ENCODE results near the gene RBMS3.
"Not testable (repeated sequence)": the region's sequence is repeated elsewhere in the genome, so short reads cannot be mapped to it uniquely, and the experiment has no call there.

Gene RBMS3

GRCh38 chr3:29481969-29482767 lies 201.3 kb downstream of the RBMS3 start:
- no peak for DNase-seq (ENCODE audit: low spot score)

GRCh38 chr3:29484633-29485032 lies 203.8 kb downstream of the RBMS3 start:
- DNase-seq (ENCODE audit: low spot score): no peak

- DNase-seq (ENCODE audit: low spot score): no peak
Measured at GRCh38 chr3:29486096-29486495, 205.2 kb downstream of the RBMS3 start.

- DNase-seq (ENCODE audit: low spot score): no peak
Measured at GRCh38 chr3:29486917-29487316, 206.0 kb downstream of the RBMS3 start.

GRCh38 chr3:29488922-29489321 lies 208.1 kb downstream of the RBMS3 start:
- DNase-seq (ENCODE audit: low spot score): no peak

- no peak for DNase-seq (ENCODE audit: low spot score)
Measured at GRCh38 chr3:29493109-29493508, 212.2 kb downstream of the RBMS3 start.

GRCh38 chr3:29494305-29495036 lies 213.6 kb downstream of the RBMS3 start:
- no peak for DNase-seq (ENCODE audit: low spot score)

- no peak for DNase-seq (ENCODE audit: low spot score)
Measured at GRCh38 chr3:29497282-29497681, 216.4 kb downstream of the RBMS3 start.

GRCh38 chr3:29502771-29503170 lies 221.9 kb downstream of the RBMS3 start:
- no peak for DNase-seq (ENCODE audit: low spot score)

- no peak for DNase-seq (ENCODE audit: low spot score)
Measured at GRCh38 chr3:29503314-29503713, 222.4 kb downstream of the RBMS3 start.

- no peak for DNase-seq (ENCODE audit: low spot score)
Measured at GRCh38 chr3:29503958-29504357, 223.1 kb downstream of the RBMS3 start.

GRCh38 chr3:29506502-29506901 lies 225.6 kb downstream of the RBMS3 start:
- no peak for DNase-seq (ENCODE audit: low spot score)

GRCh38 chr3:29511701-29512100 lies 230.8 kb downstream of the RBMS3 start:
- DNase-seq (ENCODE audit: low spot score): no peak

GRCh38 chr3:29512641-29513040 lies 231.8 kb downstream of the RBMS3 start:
- DNase-seq (ENCODE audit: low spot score): no peak

- no peak for DNase-seq (ENCODE audit: low spot score)
Measured at GRCh38 chr3:29513236-29513635, 232.4 kb downstream of the RBMS3 start.

- no peak for DNase-seq (ENCODE audit: low spot score)
Measured at GRCh38 chr3:29514170-29514569, 233.3 kb downstream of the RBMS3 start.

- DNase-seq (ENCODE audit: low spot score): no peak
Measured at GRCh38 chr3:29514912-29515311, 234.0 kb downstream of the RBMS3 start.

- no peak for DNase-seq (ENCODE audit: low spot score)
Measured at GRCh38 chr3:29515451-29515850, 234.6 kb downstream of the RBMS3 start.

GRCh38 chr3:29516164-29516563 lies 235.3 kb downstream of the RBMS3 start:
- no peak for DNase-seq (ENCODE audit: low spot score)

- no peak for DNase-seq (ENCODE audit: low spot score)
Measured at GRCh38 chr3:29520764-29521163, 239.9 kb downstream of the RBMS3 start.

GRCh38 chr3:29521293-29521692 lies 240.4 kb downstream of the RBMS3 start:
- DNase-seq (ENCODE audit: low spot score): no peak

- no peak for DNase-seq (ENCODE audit: low spot score)
Measured at GRCh38 chr3:29521751-29522150, 240.9 kb downstream of the RBMS3 start.

GRCh38 chr3:29524433-29524832 lies 243.6 kb downstream of the RBMS3 start:
- DNase-seq (ENCODE audit: low spot score): not testable (repeated sequence)

Data from germinal center (tissue), 1 donor.